ENCODE data around the gene CACUL1. TPM values are rescaled to one million over a fixed set of nuclear protein-coding genes. Genes with fewer than 3 reads are reported as not detected.
"Not testable (repeated sequence)": the region's sequence is repeated elsewhere in the genome, so short reads cannot be mapped to it uniquely, and the experiment has no call there.

Gene CACUL1
- total RNA-seq, 1 donor from 2014 or later, result 32.2 TPM

DNA sequence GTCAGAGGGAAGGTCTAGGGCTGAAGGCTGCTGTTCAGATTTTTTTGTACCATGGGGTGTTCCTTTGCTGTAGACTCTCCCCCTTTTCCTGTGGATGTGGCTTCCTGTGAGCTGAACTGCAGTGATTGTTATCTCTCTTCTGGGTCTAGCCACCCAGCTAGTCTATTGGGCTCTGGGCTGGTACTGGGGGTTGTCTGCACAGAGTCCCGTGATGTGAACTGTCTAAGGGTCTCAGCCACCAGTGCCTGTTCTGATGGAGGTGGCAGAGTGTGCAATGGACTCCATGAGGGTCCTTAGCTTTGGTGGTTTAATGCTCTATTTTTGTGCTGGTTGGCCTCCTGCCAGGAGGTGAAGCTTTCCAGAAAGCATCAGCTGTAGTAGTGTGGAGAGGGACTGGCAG is 96.6 kb downstream of the CACUL1 start:
- intact Hi-C loops (cut with micrococcal nuclease), result not testable (repeated sequence)

DNA sequence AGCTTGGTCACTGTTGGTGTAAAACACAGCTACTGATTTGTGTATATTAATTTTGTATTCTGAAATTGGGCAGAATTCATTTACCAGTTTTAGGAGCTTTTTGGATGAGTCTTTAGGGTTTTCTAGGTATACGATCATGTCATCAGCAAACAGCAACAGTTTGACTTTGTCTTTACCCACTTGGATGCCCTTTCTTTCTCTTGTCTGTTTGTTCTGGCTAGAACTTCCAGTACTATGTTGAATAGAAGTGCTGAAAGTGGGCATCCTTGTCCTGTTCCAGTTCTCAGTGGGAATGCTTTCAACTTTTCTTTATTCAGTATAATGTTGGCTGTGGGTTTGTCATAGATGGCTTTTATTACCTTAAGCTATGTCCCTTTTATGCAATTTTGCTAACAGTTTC is 109.5 kb downstream of the CACUL1 start:
- intact Hi-C loops (cut with micrococcal nuclease), result not testable (repeated sequence)

GRCh38 chr10:118642228-118642627 is 112.5 kb downstream of the CACUL1 start:
- intact Hi-C loops (cut with micrococcal nuclease), result no loop called here

DNA sequence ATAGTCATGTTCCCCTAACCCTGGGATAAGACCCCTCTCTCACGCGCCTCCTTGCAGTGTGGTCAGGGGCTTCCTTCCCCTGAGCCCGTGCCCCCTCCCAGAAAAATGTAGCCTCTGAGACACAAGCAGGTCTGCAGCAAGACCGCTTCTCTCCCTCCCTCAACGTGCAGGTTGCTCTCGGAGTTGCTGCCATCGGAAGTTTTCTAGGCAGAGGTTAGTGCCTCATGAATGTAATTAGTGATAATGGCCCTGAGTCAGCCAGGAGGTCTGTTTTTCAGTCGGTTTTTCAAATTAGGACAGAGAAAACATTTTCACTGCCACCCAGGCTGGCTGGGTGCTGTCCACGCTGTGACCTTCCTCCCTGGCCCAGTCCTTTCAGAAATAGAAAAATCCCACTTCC is 116.1 kb downstream of the CACUL1 start:
- intact Hi-C loops (cut with micrococcal nuclease), result no loop called here

DNA sequence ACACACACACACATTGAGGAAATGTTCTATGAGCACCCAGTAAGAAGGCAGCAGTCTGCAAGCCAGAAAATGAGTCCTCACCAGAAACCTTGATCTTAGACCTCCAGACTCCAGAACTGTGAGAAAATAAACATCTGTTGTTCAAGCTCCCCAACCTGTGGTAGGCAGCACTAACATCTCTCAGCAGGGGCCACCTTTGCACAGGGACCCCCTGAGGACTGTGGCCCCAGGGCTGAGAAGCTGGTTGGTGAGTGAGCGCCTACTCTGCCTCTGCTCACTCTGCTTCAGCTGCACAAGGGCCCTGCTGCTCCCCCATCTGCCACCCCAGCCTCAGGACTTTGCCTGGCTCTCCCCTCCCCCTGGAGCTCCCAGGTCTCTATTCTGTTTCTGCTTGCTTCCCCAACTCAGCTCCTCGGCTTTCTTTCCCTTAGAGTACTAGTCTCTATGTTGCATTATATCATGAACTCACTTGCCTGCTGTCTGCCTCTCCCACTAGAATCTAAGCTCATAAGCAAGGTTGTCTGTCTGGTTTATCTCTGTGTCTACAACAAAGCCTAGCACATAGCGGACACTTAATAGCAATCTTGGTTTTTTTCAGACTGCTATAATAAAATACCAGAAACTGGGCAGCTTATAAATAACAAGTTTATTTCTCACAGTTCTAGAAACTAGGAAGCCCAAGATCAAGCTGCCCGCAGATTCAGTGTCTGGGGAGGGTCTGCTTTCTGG is 118.9 kb downstream of the CACUL1 start:
- intact Hi-C loops (cut with micrococcal nuclease), result no loop called here

- intact Hi-C loops (cut with micrococcal nuclease), result no loop called here
Observed at GRCh38 chr10:118633786-118634185, 121.0 kb downstream of the CACUL1 start.

- intact Hi-C loops (cut with micrococcal nuclease), result no loop called here
Observed at GRCh38 chr10:118629211-118629610, 125.6 kb downstream of the CACUL1 start.

GRCh38 chr10:118628397-118628796 is 126.4 kb downstream of the CACUL1 start:
- intact Hi-C loops (cut with micrococcal nuclease), result no loop called here

DNA sequence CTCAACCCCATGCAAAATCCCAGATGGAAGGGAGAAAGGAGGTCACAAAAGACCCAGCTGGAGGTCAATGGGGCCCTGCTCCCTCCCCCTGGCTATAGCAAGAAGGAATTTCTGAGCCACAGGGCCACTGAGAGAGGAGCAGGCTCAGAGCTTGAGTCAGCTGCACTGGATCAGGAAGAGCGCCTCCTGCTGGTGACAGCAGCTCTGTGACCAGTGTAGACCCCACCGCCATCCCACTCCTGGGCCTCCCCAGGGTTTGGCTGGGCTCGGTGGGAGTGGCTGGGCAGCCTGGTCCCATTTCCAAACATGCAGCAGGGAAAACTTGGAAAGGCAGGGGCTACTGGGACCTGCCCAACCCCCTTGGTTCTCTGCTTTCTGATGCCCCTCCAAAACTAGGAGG is 127.8 kb downstream of the CACUL1 start:
- intact Hi-C loops (cut with micrococcal nuclease), result no loop called here

Other genes starting within 250 kb of the CACUL1 start
- gene PRLHR, start 159.3 kb downstream of the CACUL1 start, total RNA-seq, result not detected in 2 replicates

Measured in T-helper 1 cell treated with Interleukin-12 subunit alpha and Interleukin-12 subunit beta and Interleukin-4 antibody, amounts not matched to agents 30 ng/mL and 1 ng/mL, for 36 hours (primary cell).